Astrocyte (in vitro differentiated cells and primary cell): Measurements from ENCODE around the gene SP6. TPM values are rescaled to one million over a fixed set of nuclear protein-coding genes. Genes with fewer than 3 reads are reported as not detected.
A peak's percentile ranks its signal among the peaks of the same experiment; 100 is the strongest.

Source experiments
- DNase-seq: peaks from one replicate; pipeline ENCODE4 v3.0.0-alpha.2; 2010; ENCODE audit warnings: low read depth
- FAIRE-seq: peaks from 2 replicates; lab custom pipeline; 2011; peaks lifted over from hg19 to GRCh38; lab: Jason Lieb, UNC
- H2AFZ ChIP-seq: 2 replicates; pipeline ENCODE4 v1.6.0; 2012; ENCODE audit warnings: low read depth, low read length, inconsistent platforms
- H3K27ac ChIP-seq: 2 replicates; pipeline ENCODE4 v1.5.1; 2011; ENCODE audit warnings: low read depth, low read length, inconsistent platforms
- H3K27me3 ChIP-seq: 2 replicates; pipeline ENCODE4 v1.6.0; 2011; ENCODE audit warnings: low read length, inconsistent platforms; ENCODE audit not compliant: insufficient read depth
- H3K36me3 ChIP-seq: 2 replicates; pipeline ENCODE4 v1.5.1; 2011; ENCODE audit warnings: low read length, inconsistent platforms; ENCODE audit not compliant: insufficient read depth
- H3K4me1 ChIP-seq: 2 replicates; pipeline ENCODE4 v1.5.1; 2011; ENCODE audit warnings: low read length, inconsistent platforms; ENCODE audit not compliant: insufficient read depth
- H3K4me2 ChIP-seq: 2 replicates; pipeline ENCODE4 v1.6.0; 2012; ENCODE audit warnings: low read length, inconsistent platforms
- H3K4me3 ChIP-seq: 2 replicates; pipeline ENCODE4 v1.5.1; 2011; ENCODE audit warnings: low read depth, mild to moderate bottlenecking, low read length, inconsistent platforms; ENCODE audit not compliant: insufficient read depth
- H3K79me2 ChIP-seq: 2 replicates; pipeline ENCODE4 v1.6.0; 2012; ENCODE audit warnings: mild to moderate bottlenecking, low read length, inconsistent platforms; ENCODE audit not compliant: insufficient read depth
- H3K9ac ChIP-seq: 2 replicates; pipeline ENCODE4 v1.6.0; 2012; ENCODE audit warnings: mild to moderate bottlenecking, low read length, inconsistent platforms
- H3K9me3 ChIP-seq: 2 replicates; pipeline ENCODE4 v1.5.1; 2012; ENCODE audit warnings: low read depth, mild to moderate bottlenecking, low read length, inconsistent platforms; ENCODE audit not compliant: insufficient read depth
- H4K20me1 ChIP-seq: 2 replicates; pipeline ENCODE4 v1.6.0; 2012; ENCODE audit warnings: low read length, inconsistent platforms; ENCODE audit not compliant: insufficient read depth
- H3K27ac Mint-ChIP-seq: one replicate; pipeline ENCODE4 v1.8.0; 2021; ENCODE audit warnings: mild to moderate bottlenecking, mixed read lengths; ENCODE audit not compliant: unreplicated experiment
- H3K27me3 Mint-ChIP-seq: one replicate; pipeline ENCODE4 v1.8.0; 2021; ENCODE audit warnings: low read depth, mixed read lengths; ENCODE audit not compliant: unreplicated experiment
- H3K36me3 Mint-ChIP-seq: one replicate; pipeline ENCODE4 v1.8.0; 2021; ENCODE audit warnings: low read depth, mixed read lengths; ENCODE audit not compliant: unreplicated experiment
- H3K4me1 Mint-ChIP-seq: one replicate; pipeline ENCODE4 v1.8.0; 2021; ENCODE audit warnings: low read depth, mixed read lengths; ENCODE audit not compliant: unreplicated experiment
- H3K4me3 Mint-ChIP-seq: one replicate; pipeline ENCODE4 v1.8.0; 2021; ENCODE audit warnings: mild to moderate bottlenecking, moderate library complexity, mixed read lengths; ENCODE audit not compliant: unreplicated experiment
- H3K9me3 Mint-ChIP-seq: one replicate; pipeline ENCODE4 v1.8.0; 2021; ENCODE audit warnings: mild to moderate bottlenecking, mixed read lengths; ENCODE audit not compliant: unreplicated experiment
- EZH2 ChIP-seq: IDR thresholded peaks from 2 replicates; pipeline ENCODE4 v1.6.1; 2012; ENCODE audit warnings: mild to moderate bottlenecking, low read length, inconsistent platforms; ENCODE audit not compliant: insufficient read depth
- total RNA-seq: library from RNA; stranded (reverse); gene quantifications from 2 replicates; pipeline ENCODE4 v1.2.1, GENCODE V29; 2021
- TF ChIP-seq, protein P1 (sequence below): IDR thresholded peaks from 2 replicates; pipeline ENCODE4 v1.5.1; 2011; ENCODE audit warnings: low read depth, mild to moderate bottlenecking, inconsistent platforms, low read length, moderate library complexity; ENCODE audit not compliant: insufficient read depth

The SP6 gene
- total RNA-seq, 1 donor from 2014 or later = 1.6 TPM

DNA sequence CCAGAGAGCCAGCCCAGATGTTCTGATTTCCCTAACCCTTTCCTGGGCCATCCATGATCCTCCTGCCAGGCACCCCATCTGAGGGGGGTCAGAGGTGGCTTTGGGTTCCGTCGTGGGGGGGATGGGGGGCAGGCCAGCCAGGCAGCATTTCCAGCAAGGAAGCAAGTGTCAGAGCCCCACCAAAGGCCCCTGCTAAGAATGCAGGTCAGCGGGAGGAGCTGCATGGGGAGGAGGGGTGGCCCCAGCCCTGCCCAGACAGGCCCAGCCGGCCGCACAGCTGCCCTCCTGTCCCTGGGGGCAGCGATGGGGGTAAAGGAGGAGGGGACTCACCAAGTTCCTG lies 7.6 kb downstream of the SP6 start:
- no peak overlapping the region for H3K9ac ChIP-seq
- Mint-ChIP-seq H3K9me3 (no peaks in the 10 kb centered on the region), H3K4me3 (no peak overlapping the region), H3K4me1 (peaks cover 18% of the 10 kb centered on the region), H3K36me3 (peaks cover 2% of the 10 kb centered on the region), H3K27ac (no peak overlapping the region), H3K27me3 (peaks cover 19% of the 10 kb centered on the region)
- peaks cover 10% of the 10 kb centered on the region for H3K4me1 ChIP-seq
- H3K27me3 ChIP-seq = peaks cover 35% of the 10 kb centered on the region
- no peak overlapping the region for H3K27ac ChIP-seq
- H4K20me1 ChIP-seq = no peaks in the 10 kb centered on the region
- DNase-seq = no peak
- no peak for TF ChIP-seq EZH2
- TF ChIP-seq, protein P1, sequence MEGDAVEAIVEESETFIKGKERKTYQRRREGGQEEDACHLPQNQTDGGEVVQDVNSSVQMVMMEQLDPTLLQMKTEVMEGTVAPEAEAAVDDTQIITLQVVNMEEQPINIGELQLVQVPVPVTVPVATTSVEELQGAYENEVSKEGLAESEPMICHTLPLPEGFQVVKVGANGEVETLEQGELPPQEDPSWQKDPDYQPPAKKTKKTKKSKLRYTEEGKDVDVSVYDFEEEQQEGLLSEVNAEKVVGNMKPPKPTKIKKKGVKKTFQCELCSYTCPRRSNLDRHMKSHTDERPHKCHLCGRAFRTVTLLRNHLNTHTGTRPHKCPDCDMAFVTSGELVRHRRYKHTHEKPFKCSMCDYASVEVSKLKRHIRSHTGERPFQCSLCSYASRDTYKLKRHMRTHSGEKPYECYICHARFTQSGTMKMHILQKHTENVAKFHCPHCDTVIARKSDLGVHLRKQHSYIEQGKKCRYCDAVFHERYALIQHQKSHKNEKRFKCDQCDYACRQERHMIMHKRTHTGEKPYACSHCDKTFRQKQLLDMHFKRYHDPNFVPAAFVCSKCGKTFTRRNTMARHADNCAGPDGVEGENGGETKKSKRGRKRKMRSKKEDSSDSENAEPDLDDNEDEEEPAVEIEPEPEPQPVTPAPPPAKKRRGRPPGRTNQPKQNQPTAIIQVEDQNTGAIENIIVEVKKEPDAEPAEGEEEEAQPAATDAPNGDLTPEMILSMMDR = no peak
- no peak overlapping the region for H3K4me3 ChIP-seq
- no peak overlapping the region for H2AFZ ChIP-seq
- H3K4me2 ChIP-seq = no peak overlapping the region
- no peaks in the 10 kb centered on the region for H3K36me3 ChIP-seq
- H3K79me2 ChIP-seq = no peaks in the 10 kb centered on the region
- FAIRE-seq = no peak
- H3K9me3 ChIP-seq = no peaks in the 10 kb centered on the region

- peak overlapping the region; percentile 79 for H3K4me3 ChIP-seq
- H2AFZ ChIP-seq = peak overlapping the region; percentile 94
- no peaks in the 10 kb centered on the region for H3K79me2 ChIP-seq
- no peak for DNase-seq
- H3K4me1 ChIP-seq = peaks cover 24% of the 10 kb centered on the region
- TF ChIP-seq EZH2 = no peak
- TF ChIP-seq, protein P1 = no peak
- H3K27ac ChIP-seq = no peak overlapping the region
- H4K20me1 ChIP-seq = no peaks in the 10 kb centered on the region
- H3K9me3 Mint-ChIP-seq = no peaks in the 10 kb centered on the region
- H3K4me3 Mint-ChIP-seq = peak overlapping the region; percentile 93
- H3K36me3 ChIP-seq = no peaks in the 10 kb centered on the region
- H3K4me1 Mint-ChIP-seq = peaks cover 27% of the 10 kb centered on the region
- peak overlapping the region; percentile 58 for H3K27ac Mint-ChIP-seq
- H3K9me3 ChIP-seq = no peaks in the 10 kb centered on the region
- peaks cover 15% of the 10 kb centered on the region for H3K27me3 Mint-ChIP-seq
- H3K9ac ChIP-seq = peak overlapping the region; percentile 83
- FAIRE-seq = no peak
- peaks cover 18% of the 10 kb centered on the region for H3K27me3 ChIP-seq
- peaks cover 4% of the 10 kb centered on the region for H3K36me3 Mint-ChIP-seq
- H3K4me2 ChIP-seq = peak overlapping the region; percentile 94
Measured at GRCh38 chr17:47841488-47842291, 9.3 kb downstream of the SP6 start.
